Limb (tissue), 2 donors: Measurements from ENCODE around the gene DCAF15.

Experiments used
- DNase-seq, 2 donors: peaks; one replicate each; pipeline ENCODE4 v3.0.0-alpha.2; 2016; ENCODE audit errors: extremely low spot score in 2 of 2

The DCAF15 gene

DNA sequence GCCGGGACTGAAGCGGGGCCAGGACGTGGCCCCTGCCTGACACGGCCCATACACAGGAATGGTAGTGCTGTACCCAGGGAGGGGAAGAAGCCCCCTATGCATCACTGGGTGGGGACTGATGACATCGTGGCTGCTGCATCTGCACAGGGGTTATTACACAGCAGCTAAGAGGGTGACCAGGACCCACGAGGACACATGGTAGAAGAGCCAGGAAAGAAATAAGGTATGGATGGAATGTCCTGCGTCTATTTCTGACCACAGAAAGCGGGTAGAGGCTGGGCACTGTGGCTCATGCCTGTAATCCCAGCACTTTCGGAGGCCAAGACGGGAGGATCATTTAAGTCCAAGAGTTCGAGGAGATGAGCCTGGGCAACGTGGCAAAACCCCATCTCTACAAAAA, 24.1 kb downstream of the DCAF15 start:
- DNase-seq, result no peak

DNA sequence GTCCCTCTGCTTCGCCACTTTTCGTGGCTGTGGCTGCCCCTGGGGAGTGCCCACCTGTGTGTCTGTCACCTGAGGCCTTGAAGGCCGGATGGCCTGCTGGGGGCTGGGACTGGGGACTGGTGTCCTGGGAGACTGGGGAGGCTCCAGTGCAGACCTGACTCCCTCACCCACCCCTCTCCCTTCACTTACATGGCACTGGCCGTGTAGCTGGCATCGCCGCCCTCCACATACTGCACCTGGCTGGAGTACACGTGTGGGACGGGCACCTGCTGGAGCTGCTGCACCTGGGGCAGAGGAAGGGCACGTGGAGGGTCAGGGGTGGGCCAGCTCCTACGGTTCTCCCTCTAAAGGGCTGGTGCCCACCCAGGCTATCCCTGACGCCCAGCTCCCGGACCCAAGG, 25.5 kb downstream of the DCAF15 start:
- DNase-seq, result peak in 1 of 2 donors; percentile 38

DNA sequence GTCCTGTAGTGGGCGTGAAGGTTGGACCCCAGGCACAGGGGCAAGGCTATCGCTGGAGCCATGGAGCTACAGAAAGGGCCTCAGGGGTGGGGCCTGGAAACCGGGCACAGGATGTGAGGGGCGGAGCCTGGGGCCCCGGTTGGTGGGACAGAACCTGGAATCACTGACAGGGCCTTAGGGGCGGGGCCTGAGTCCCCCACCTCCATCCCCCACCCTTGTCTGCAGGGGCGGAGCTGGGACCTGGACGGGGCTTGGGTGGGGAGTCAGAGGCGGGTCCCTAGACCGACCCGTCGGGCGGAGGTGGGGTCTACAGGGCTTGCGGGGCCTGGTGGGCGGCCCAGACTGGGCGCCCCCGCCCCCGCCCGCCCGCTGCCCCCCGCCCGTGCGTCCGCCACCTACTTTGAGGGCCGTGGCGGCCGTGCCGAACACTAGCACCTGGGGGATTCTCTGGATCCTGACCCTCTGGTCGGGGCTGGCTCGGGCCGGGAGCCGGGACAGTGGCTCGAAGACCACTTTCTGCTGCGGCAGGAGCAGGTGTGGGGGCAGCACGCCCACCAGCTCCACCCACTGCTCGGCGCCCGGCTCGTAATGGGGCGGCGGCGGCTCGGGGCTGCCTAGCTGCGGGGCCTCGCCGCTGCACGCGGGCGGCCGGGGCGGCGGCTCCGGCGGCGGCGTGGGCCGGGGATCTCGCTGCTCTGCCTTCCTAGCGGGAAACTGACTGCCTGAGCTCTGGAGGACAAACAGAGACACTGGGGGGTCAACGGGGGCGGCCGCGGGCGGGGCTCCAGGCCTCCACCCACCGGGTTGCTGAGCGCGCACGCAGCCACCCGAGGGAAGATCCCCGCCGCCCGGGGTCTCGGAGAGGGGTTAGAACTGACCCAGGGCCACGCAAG, 26.3 kb downstream of the DCAF15 start:
- peak; percentile 90 to 91 for DNase-seq

DNA sequence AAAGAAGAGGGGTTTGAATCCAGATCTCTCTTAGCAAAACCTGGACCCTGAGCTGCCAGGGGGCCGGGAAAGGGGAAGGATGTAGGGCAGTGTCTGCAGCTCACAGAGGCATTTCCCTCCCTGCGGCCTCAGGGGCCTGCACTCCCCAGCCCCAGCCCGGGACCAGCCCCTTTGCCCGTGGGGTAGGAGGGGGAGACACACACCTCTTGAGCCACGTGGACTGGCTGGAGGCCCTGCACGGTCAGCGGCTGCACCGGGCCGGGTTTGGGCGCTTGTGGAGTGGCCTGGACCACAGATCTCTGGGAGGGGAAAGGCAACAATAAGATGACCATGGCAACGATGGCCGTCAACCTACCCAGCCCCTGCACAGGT, 26.9 kb downstream of the DCAF15 start:
- peak in 1 of 2 donors; percentile 75 for DNase-seq

DNA sequence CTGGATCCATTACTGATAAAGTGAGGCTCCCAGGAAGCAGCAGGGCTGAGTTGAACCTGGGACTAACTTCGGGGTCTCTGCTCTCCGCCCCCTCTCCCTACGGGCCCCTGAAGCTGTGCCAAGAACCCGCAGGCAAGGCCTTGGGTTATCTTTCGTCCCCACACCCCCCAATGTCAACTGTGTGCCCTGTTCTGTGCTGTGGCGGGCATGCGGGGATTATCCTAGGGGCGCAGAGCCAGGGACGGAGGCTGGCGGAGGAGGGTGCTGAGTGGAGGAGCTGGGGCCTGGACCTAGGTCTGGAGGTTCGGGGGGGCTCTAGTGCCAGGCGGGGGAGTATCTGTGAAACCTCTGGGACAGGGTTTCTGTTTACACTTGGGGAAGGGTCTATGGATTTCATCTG, 27.4 kb downstream of the DCAF15 start:
- DNase-seq, result peak in 1 of 2 donors; percentile 37

DNA sequence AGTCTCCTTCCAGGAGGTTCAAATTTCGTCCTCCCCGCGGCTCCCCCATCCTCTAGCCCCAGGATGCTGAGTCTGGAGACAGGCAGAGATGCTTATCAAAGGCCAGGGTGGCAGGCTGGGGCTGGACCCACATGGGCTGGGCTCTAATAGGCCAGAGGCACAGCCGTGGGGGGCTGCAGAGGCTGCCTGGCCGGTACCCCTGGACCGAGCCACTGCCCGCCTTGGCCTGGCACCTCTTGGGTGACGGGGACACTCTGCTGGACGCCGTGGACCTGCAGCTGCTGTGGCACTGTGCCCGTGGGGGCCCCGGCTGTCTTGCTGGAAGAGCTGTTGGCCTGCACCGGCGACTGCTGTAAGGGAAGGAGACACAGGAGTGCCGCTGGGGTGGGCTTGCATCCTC, 28.0 kb downstream of the DCAF15 start:
- peak in 1 of 2 donors; percentile 31 for DNase-seq

DNA sequence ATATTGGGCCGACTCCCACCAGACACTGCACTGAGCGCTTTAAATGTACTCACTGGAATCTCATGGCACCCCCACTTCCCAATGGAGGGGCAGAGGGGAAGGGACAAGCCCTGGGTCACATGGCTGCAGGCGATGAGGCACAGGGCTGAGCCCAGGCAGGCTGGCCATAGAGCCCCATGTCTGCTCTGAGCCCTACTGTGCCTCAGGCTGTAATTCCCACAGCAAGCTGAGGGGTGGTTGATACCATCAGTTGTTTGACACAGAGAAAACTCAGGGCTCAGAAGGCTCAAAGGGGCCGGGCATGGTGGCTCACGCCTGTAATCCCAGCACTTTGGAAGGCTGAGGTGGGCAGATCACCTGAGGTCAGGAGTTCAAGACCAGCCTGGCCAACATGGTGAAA, 28.7 kb downstream of the DCAF15 start:
- no peak for DNase-seq

DNA sequence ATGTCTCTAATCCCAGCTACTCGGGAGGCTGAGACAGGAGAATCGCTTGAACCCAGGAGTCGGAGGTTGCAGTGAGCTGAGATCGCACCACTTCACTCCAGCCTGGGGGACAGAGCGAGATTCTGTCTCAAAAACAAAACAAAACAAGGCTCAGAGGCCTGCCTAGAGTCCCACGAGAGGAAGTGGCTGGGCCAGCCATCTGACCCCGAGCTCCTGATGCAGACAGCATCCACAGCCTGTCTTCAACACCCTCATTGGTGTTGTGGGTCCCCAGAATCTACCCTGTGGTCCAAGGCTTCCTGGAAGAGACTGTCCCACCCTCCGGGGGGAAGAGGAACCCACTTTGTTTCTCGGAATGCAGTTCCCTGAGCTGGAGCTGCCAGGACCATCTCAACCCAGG, 29.2 kb downstream of the DCAF15 start:
- no peak for DNase-seq

DNA sequence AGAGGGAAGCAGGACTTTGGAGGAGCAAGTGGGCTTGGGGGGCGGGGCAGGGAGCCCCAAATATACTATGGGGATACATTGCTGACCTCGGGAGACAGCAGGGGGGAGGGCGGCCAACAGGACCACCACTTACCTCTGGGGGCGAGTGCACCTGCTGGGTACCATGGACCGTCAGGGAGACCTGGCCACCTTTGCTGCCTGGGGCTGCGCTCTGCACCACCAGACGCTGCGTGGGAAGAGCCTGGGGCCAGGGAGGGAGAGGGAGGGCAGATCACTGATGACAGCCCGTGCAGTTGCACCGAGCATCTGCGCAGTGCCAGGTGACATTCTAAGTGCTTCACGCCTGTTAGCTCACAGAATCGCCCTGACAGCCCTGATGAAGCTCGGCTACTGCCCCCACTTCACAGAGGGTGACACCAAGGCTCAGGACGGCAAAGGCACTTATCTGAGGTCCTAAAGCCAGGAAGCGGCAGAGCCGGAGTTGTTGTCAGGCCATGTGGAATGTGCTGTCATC, 29.7 kb downstream of the DCAF15 start:
- DNase-seq, result peak in 1 of 2 donors; percentile 31

DNA sequence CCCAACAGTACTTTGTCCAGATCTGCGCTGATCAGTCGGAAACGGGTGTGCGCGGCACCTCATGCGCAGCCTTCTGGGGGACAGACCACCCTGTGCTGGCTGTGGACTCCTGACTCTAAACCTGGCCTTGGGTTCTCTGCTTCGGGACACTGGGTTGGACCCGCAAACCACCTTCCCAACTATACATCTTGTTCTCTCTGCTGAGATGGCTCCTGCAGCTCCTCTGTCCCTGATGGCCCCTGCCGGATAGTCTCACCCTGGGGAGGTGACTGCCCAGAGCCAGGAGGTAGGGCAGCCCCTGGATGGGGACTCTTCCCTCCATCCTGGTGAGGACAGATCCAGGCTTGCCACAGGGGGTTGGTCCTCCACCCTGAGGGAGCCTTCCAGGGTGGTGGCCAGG, 30.5 kb downstream of the DCAF15 start:
- no peak for DNase-seq

DNA sequence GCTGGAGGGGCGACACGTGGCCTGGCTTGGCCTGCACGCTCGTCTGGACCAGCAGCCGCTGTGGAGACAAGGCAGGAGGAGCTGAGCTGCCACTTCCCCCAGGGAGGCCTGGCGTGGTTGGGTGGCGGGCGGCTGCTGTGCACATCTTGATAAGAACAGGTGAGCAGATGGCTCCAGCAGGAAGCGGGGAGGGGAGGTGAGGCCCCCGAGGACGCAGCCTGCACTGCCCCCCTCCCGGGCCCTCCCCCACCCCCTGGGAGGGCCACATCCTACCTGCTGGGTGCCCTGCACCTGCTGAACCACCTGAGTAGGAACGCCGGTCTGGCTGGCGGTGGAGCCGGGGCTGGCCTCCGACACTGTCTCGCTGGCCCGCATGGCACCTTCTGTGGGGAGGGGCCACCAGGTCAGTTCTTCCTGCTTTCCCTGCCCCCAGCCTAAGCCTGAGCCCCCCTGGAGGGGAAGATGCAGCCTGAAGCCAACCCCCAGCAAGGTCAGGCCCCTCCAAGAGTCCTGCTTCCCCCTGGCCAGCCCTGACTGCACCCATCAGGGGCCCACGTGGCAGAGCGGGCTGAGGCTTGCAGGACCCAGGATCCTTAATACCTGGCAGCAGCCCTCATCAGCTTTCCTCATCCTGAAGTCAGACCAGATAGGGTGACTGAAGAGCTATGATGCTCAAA, 31.0 kb downstream of the DCAF15 start:
- DNase-seq, result peak in 1 of 2 donors; percentile 28

DNA sequence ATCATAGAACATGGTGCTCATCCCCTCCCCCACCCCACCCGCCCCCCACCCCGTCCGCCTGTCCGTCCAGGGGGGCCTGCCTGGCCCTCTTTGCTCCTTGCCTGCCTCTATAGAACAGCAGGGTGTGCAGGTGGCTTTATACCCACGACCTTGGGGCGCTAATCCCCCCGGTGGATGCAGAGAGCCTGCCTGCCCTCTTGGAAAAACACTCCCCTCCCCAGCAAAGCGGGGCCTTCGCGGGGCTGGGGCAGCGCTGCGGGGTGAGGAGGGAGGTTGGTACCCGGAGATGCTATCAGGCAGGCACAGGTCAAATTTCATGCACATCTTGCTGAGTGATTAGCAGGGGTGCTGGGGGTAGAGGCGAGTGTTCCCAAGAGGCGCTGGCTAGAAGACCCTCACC, 31.9 kb downstream of the DCAF15 start:
- DNase-seq, result peak in 1 of 2 donors; percentile 24

DNA sequence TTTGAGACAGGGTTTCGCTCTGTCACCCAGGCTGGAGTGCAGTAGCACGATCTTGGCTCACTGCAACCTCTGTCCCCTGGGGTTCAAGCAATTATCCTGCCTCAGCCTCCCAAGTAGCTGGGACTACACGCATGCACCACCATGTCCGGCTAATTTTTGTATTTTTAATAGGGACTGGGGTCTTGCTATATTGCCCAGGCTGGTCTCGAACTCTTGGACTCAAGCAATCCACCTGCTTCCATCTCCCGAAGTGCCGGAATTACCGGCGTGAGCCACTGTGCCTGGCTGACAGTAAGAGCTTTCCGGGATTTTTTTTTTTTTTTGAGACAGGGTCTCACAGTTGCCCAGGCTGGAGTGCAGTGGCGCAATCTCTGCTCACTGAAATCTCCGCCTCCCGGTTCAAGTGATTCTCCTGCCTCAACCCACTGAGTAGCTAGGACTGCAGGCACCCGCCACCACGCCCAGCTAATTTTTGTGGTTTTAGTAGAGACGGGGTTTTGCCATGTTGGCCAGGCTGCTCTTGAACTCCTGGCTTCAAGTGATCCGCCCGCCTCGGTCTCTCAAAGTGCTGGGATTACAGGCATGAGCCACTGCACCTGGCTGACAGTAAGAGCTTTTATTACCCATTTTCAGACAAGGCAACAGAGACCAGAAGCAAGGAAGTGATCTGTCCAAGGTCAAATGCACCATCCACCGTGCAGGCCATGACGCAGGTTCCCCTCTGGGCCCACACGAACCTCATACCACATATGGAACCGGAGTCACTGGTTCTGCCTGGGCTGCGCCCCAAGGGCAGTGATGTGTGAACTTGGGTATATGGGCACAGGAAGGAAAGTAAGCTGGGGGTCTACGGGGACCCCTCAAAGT, 32.8 kb downstream of the DCAF15 start:
- no peak for DNase-seq

DNA sequence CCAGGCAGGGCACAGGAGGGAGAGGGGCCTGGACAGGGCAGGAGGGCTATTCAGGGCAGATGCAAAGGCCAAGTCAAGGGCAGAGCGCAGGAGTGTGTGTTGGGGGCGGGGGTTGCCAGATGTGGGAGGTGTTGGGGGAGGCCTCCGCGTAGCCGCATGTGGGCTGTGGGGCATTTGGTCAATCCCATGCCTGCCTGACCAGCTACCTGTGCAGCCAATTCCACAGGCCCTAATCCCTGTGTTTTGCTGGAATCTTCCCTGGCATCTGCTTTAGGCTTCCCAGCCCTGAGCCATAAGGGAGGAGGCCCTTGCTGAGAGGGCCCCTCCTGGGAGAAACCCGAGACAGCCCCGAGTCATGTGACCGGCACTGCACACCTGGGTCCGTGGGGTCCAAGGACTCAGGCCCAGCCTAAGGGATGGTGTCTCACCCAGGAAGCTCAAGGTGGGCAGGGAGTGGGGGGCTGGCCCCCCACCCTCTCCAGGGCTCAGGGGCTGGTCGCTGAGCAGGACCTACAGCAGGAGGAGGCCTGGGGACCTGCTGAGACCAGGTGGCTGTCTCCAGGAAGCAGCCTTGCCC, 33.5 kb downstream of the DCAF15 start:
- peak in 1 of 2 donors; percentile 29 for DNase-seq

DNA sequence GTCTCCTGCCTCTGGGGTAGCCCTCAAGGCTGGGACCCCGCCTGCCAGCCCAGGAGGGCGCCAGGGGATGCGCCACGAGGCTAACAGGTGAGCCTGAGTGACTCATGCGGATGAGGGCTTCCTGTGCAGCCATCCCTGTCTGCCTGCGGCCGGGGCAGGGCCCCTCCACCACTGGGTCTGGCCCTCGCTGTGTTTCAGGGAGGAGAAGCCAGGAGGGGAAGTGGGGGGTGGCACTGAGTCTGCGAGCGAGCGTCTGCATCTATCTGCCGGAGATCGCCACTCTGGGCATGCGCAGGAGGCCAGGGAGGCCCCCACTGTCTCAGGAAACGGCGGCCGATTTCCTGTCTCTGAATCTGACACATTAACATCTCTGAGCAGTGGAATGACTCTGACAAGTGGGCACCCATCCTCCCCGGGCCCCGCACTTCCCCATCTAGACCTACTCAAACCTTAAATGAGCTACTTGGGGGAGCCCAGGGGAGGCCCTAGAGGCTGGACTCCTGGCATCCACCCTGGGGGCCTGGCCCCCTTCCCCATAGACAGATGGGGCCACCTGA, 34.1 kb downstream of the DCAF15 start:
- DNase-seq, result peak; percentile 76 to 80

DNA sequence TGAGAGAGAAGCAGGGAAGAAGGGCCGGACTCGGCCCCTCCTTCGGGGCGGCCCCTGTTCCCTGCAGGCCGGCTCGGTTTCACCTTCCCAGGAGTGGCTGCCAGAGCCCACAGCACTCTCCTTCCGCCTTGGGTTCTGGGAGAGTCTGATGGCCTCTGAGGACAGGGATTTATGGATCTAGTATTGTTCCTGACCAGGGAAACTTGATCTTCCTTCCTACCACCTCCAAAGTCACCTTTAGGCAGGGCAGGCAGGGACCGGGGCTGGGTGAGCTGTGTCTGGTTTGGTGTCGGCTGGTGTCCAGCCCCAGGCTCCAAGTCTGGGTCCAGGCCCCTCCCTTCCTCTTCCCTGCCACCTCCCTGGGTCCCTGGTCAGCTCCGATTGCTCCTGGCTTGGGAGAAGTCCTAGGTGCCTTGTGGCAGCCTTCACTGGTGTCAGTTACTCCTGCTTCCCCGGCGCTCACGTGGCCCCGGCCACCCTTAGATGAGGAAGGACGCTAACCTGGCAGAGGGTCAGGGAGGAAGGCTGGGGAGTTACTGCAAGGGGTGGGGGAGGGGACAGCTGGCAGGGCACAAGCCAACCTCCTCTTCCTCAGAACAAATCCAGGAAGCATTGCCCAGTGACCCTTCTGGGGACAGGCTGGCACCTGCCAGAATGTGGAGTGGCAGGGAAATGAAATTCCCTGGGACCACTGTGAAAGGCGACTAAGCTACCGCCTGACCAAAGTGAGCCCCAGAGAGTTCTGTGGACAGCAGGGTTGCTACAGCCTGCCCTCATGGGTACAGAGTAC, 35.0 kb downstream of the DCAF15 start:
- no peak for DNase-seq

DNA sequence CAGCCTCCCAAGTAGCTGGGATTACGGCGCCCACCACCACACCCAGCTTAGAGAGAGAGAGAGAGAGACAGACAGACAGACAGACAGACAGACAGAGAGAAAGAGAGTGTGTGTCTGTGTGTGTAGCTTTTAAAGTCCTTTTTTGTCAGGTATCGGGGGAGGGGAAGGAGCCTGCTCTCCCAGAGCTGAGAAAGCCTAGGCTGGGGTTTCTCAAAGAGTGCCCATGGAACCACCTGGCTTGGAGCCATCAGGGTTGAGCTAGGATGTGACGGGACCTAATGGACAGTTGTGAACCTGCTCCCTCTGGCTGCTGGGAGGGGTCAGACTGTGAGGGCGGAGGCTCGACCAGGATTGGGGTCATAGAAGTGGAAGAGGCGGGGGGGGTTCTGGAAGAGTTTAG, 37.2 kb downstream of the DCAF15 start:
- no peak for DNase-seq

DNA sequence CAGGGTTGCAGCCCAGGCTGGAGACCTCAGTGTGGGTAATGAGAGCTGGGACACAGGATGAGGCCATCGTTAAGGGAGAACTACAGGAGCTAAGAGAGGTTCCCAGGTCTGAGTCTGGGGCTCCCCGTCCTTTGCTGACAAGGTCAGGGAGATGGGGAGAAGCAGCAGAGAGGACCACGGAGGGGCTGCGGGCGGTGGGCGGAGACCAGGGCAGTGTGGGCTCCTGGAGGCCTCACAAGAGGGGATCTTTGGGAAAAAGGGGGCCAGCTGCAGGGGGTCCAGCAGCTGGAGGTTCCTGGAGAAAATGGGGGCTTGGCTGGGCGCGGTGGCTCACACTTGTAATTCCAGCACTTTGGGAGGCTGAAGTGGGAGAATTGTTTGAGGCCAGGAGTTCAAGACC, 37.8 kb downstream of the DCAF15 start:
- no peak for DNase-seq

DNA sequence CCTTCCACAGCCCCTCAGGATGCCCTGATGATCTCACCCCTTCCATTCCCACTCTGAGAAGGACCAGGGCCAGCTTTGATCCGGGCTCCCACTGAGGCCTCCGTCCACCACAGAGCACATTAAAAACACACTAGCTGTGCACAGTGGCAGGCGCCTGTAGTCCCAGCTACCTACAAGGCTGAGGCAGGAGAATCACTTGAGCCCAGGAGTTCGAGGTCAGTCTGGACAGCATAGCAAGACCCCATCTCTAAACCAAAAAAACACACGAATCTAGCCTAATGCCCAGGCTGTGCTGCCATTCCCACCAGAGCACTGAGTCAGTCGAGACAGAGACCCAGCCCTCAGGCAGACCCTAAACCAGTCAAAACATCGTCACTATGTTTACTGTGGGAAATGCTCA, 39.7 kb downstream of the DCAF15 start:
- DNase-seq, result no peak

DNA sequence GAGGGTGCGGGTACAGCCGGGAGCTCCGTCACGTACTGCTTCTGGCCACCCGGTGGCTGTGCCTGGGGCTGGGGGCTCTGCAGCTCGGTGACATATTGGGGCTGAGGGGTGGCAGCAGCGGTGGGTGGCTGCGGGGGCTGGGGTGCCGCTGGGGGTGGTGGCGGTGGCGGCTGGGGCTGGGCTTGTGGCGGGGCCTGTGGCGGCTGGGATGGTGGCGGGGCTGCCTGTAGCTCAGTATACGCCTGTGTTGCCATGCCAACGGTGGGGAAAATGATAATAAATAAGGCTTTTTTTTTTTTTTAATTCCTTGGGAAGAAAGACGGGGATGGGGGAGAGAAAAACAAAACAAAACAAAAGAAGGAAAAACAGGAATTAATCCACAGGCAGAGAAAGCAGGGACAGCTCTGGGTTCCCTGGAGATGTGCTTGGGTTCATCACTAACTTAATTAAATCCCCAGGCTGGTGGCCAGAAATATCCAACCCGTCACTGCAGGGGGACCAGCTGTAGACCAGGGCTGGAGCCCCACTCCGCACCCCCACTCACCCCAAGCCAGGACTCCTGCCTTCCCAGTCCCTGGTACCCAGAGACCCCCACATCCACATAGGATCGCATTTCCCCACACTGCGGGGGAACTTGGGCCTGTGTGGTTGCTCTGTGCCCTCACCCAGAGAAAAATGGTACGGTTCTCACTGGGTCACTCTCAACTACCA, 41.4 kb downstream of the DCAF15 start:
- DNase-seq, result no peak
